HG03097 (cell line): ENCODE measurements around the gene SEPHS1.
A peak's percentile ranks its signal among the peaks of the same experiment; 100 is the strongest.
"Not testable (repeated sequence)": the region's sequence is repeated elsewhere in the genome, so short reads cannot be mapped to it uniquely, and the experiment has no call there.

Source experiments
- ATAC-seq: cut with Tn5 transposase; IDR thresholded peaks from one replicate; pipeline ENCODE4 v1.9.1; 2021; ENCODE audit not compliant: unreplicated experiment, low FRiP score

The SEPHS1 gene, protein sequence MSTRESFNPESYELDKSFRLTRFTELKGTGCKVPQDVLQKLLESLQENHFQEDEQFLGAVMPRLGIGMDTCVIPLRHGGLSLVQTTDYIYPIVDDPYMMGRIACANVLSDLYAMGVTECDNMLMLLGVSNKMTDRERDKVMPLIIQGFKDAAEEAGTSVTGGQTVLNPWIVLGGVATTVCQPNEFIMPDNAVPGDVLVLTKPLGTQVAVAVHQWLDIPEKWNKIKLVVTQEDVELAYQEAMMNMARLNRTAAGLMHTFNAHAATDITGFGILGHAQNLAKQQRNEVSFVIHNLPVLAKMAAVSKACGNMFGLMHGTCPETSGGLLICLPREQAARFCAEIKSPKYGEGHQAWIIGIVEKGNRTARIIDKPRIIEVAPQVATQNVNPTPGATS

GRCh38 chr10:13348216-13349017 lies at the start of gene SEPHS1:
Gene SEPHS1 (minus strand): TSS chr10:13348293. CDS start chr10:13344950, 3,343 bp downstream.
- ATAC-seq, result peak; percentile 43

DNA sequence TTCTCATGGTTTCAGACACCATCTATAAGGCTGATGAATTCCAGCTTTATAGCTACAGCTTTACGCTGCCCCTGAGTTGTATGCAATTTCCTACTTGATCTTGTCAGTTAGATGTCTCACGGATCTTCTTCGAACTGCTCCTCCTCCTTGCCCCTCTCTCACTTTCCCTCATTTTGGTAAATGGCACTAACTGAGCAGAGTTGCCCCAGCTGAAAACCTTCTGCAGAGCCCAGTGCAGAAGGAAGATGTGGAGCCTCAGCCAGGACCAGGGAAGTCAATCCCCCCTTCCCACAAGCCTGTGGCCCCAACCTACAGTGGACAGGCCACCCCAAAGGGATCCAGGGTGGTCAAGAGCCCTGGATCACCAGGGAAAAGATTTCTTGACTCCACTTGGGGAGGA lies 49.0 kb upstream of the SEPHS1 start:
- no peak for ATAC-seq

DNA sequence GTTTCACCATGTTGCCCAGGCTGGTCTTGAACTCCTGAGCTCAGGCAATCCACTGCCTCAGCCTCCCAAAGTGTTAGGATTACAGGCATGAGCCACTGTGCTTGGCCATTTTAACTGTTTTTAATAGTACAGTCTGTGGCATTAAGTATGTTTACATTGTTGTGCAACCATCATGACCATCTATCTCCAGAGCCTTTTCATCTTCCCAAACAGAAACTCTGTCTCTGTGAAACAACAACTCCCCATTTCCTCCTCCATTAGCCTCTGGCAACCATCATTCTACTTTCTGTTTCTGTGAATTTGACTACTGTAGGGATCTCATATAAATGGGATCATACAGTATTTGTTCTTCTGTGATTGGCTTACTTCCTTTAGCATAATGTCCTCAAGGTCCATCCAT lies 48.3 kb upstream of the SEPHS1 start:
- no peak for ATAC-seq

DNA sequence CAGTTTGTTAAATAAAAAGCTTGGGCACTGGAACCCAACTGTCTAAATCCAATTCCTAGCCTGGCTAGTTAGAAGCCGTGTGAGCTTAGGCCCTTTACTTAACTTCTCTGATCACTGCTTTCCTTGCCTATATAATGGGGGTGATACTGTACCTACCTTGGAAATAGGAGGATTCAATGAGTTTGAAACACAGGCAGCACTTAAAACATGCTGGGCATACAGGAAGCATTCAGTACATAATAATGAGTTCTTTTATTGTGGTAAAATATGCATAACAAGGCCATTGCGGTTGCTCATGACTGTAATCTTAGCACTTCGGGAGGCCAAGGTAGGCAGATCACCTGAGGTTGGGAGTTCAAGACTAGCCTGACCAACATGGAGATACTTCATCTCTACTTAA lies 47.4 kb upstream of the SEPHS1 start:
- no peak for ATAC-seq

DNA sequence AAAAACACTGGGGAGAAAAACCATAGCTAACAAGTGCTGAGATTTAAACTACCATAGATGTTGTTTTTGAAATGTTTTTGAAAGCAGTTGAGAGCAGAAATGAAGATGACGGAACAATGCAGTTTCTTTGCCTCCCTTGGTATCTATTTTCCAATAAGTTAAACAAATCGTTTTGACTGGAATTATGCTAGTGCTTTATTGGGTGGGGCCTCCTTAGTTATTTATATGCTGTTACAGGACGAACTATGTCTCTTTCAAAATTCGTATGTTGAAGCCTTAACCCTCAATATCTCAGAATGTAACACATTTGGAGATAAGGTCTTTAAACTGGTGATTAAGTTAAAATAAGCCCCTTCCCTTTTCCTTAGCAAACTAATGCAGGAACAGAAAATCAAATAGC lies 45.5 kb upstream of the SEPHS1 start:
- no peak for ATAC-seq

DNA sequence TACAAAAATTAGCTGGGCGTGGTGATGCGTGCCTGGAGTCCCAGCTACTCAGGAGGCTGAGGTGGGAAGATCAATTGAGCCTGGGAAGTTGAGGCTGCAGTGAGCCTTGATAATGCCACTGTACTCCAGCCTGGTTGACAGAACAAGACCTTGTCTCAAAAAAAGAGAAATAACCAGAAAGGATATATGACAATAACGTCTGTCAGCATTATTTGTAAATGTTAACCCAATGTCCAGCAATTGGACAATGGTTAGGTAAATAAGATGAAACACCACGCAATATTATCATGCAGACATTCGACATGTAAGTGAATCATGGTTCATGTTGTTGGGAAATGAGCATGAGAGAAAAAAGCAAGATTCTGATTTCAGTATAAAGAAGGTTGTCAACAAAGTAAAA lies 44.6 kb upstream of the SEPHS1 start:
- ATAC-seq, result no peak

- ATAC-seq, result no peak
Observed at GRCh38 chr10:13390604-13391522, 42.8 kb upstream of the SEPHS1 start.

DNA sequence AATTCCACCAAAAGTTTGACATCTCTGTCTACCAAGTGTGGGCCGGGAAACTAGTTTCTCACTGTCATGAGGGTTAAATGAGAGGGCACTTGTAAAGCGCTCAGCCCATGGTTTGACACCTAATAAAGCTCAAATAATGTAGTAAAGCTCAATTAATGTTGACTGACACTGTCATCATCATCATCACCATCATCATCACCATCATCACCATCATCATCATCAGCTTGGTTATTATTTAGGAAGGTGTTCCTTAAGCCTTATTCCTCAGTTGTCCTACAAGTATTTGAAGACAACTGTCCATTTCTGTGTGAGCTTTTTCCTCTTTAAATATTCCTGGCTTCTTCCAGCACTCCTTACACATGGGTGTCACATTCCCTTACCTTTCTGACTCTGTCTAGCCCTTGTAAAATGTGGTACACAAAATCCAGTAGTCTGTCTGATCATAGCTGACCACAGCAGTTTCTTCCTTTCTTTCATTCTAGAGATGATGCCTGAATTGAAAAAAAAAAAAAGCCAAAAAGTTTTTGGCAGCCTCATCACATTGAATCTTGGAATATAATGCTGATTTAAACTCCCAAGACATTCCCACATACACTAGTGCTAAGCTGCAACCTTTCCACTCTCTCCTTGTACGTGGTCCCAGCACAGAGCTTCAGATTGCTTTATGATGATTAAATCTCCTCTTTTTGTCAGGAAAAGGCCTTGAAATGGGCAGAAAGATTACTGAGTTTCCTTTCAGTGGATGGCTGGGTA lies 40.6 kb upstream of the SEPHS1 start:
- ATAC-seq, result no peak

- no peak for ATAC-seq
Observed at GRCh38 chr10:13386021-13386420, 37.9 kb upstream of the SEPHS1 start.

DNA sequence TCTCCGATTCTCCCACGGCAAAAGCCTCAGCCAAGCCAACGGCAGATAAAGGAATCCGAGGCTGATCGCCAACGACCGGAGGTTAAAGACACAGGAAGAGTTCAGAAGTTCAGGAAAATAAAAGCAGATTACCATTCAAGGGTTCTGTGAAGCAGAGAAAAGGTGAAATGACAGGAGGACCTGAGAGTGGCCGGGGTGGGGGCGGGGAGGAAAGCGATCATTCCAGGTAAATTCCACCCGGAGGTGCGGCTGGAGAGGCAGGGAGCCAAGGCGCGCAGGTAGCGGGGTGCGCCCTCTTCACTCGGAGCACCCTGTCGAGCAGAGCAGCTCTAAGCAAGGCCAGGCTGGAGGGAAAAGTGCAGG lies 35.3 kb upstream of the SEPHS1 start:
- ATAC-seq, result no peak

GRCh38 chr10:13382703-13383398 lies 34.8 kb upstream of the SEPHS1 start:
- ATAC-seq, result no peak

DNA sequence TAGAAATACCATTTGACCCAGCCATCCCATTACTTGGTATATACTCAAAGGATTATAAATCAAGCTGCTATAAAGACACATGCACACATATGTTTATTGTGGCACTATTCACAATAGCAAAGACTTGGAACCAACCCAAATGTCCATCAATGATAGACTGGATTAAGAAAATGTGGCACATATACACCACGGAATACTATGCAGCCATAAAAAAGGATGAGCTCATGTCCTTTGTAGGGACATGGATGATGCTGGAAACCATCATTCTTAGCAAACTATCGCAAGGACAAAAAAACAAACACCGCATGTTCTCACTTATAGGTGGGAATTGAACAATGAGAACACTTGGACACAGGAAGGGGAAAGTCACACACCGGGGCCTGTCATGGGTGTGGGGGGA lies 31.0 kb upstream of the SEPHS1 start:
- not testable (repeated sequence) for ATAC-seq

- ATAC-seq, result no peak
Observed at GRCh38 chr10:13376746-13377145, 28.7 kb upstream of the SEPHS1 start.

GRCh38 chr10:13376297-13376696 lies 28.2 kb upstream of the SEPHS1 start:
- ATAC-seq, result no peak

GRCh38 chr10:13375791-13376190 lies 27.7 kb upstream of the SEPHS1 start:
- ATAC-seq, result no peak

DNA sequence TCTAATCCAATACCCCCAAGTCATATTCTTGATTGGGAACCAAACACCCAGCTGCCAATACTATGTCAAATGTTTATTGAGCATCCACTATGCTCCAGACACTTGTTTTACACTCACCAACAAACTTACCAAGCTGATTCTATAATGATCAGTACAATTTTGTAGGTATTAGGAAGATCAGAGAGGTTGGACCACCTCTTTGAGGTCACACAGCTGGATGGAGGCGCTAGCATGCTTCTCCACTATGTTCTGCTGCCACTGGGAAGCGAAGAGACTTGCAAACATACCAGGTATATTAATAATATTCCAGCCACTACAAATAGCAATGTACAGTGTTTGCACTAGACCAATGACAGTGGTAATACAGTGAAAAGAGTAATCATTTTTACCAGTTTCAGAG lies 25.6 kb upstream of the SEPHS1 start:
- no peak for ATAC-seq

GRCh38 chr10:13372524-13372923 lies 24.4 kb upstream of the SEPHS1 start:
- ATAC-seq, result no peak

- ATAC-seq, result no peak
Observed at GRCh38 chr10:13371897-13372470, 23.9 kb upstream of the SEPHS1 start.

DNA sequence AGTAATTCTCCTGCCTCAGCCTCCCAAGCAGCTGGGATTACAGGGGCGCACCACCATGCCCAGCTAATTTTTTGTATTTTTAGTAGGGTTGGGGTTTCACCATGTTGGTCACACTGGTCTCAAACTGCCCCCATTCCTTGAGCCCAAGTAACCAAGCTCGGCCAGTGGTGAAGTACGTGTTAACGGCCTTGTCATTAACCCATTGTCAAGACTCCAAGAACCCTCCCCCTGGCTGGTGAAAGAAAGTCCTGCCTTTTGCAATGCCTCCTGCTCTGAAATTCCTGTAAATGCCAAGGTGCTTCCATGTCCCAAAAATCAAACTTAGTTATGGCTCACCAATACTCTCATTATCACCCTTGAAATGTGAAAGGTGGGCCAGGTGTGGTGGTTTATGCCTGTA lies 18.8 kb upstream of the SEPHS1 start:
- ATAC-seq, result no peak
